NT2/D1 (cell line): ENCODE measurements around the gene ANAPC2.

ENCODE experiments used
- DNase-seq: peaks from one replicate; pipeline ENCODE4 v3.0.0-alpha.2; 2011; ENCODE audit warnings: low read depth, low spot score
- H3K27me3 ChIP-seq: 2 replicates; pipeline ENCODE4 v1.6.0; 2011; ENCODE audit warnings: mild to moderate bottlenecking; ENCODE audit not compliant: insufficient read length, insufficient read depth
- H3K36me3 ChIP-seq: 2 replicates; pipeline ENCODE4 v1.6.1; 2011; ENCODE audit warnings: mild to moderate bottlenecking, low read length, mixed read lengths; ENCODE audit not compliant: insufficient read depth, insufficient read length
- H3K4me1 ChIP-seq: 2 replicates; pipeline ENCODE4 v1.5.1; 2011; ENCODE audit not compliant: insufficient read depth, insufficient read length
- H3K4me3 ChIP-seq: 2 replicates; pipeline ENCODE4 v1.5.1; 2011; ENCODE audit warnings: low read depth; ENCODE audit not compliant: insufficient read length
- H3K9ac ChIP-seq: 2 replicates; pipeline ENCODE4 v1.6.0; 2011; ENCODE audit warnings: low read depth; ENCODE audit not compliant: insufficient read length
- H3K9me3 ChIP-seq: 2 replicates; pipeline ENCODE4 v1.5.1; 2011; ENCODE audit warnings: mild to moderate bottlenecking, low read length; ENCODE audit not compliant: insufficient read depth
- SUZ12 ChIP-seq: IDR thresholded peaks from 2 replicates; pipeline ENCODE4 v1.6.1; 2011; ENCODE audit not compliant: insufficient read length, insufficient read depth; ENCODE audit errors: extremely low read depth
- YY1 ChIP-seq: IDR thresholded peaks from 2 replicates; pipeline ENCODE4 v1.6.1; 2011; ENCODE audit not compliant: insufficient read length, insufficient read depth
- ZNF274 ChIP-seq: IDR thresholded peaks from 2 replicates; pipeline ENCODE4 v1.6.1; 2011; ENCODE audit warnings: mild to moderate bottlenecking, low read depth, low read length

Gene ANAPC2

DNA sequence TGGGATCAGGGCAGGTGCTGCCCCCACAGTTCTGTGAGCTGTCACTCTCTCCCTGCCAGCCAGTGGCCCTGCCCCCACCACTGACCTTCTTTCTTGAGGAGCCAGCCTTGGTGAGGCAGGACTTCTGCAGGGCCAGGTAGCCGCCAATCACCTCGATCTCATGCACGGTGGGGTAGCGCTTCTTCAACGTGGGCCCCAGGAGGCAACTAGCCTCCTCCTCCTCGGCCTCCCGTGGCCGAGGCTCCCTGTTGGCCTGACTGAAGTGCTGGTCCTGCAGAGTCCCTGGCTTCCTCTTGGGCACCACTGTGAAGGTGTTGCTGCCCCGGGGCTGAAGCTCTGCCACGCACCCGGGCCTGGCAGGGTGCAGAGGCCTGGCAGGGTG, 10.5 kb upstream of the ANAPC2 start:
- H3K4me1 ChIP-seq = peaks cover 31% of the 10 kb centered on the region
- H3K9me3 ChIP-seq = no peaks in the 10 kb centered on the region
- no peak for TF ChIP-seq SUZ12
- TF ChIP-seq ZNF274 = no peak
- no peak for TF ChIP-seq YY1
- H3K4me3 ChIP-seq = peak overlapping the region; percentile 37
- no peaks in the 10 kb centered on the region for H3K27me3 ChIP-seq
- DNase-seq = no peak
- peaks cover 33% of the 10 kb centered on the region for H3K36me3 ChIP-seq
- peak overlapping the region; percentile 77 for H3K9ac ChIP-seq

DNA sequence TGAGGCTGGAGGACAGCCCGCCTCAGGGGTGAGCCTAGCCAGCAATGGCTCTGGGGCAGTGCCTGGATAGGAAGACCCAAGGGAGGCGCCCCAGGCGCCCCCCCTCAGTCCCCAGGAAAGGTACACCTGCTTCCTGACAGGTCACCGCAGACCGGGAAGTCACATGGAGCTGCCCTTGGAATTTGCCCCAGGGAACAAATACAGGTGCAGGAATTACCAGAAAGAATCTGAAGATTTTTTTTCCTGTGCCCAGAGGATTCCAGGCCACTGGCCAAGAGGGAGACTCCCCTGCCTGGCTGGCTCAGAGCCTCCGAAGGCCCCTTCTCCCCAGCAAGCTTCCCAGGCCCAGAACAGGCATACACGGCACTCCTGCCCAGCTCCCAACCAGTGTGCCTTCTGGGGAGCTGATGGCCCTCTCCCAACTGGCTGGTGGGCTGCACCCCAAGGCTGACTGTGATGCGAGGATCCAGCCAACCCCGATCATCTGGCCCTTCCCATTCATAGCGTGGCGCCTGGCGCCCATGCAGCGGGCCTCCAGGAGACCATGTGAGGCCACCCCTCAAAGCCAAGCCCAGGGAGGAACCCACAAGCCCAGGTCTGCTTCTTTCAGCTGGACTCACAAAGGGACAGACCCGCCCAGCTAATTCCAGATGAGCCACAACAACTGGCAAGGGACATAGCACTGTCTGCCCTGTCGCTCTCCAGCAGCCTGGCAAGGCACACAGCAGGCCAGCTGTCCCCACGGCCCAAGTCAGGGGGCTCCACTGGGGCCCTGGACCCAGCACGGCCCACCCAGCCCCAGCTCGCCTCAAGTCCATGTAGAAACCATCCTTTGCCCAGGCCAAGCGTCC, 9.9 kb upstream of the ANAPC2 start:
- no peak for DNase-seq
- no peaks in the 10 kb centered on the region for H3K27me3 ChIP-seq
- no peaks in the 10 kb centered on the region for H3K9me3 ChIP-seq
- peaks cover 33% of the 10 kb centered on the region for H3K36me3 ChIP-seq
- TF ChIP-seq ZNF274 (no peak), SUZ12 (no peak), YY1 (no peak)
- H3K4me3 ChIP-seq = peak overlapping the region; percentile 37
- peak overlapping the region; percentile 77 for H3K9ac ChIP-seq
- H3K4me1 ChIP-seq = peaks cover 33% of the 10 kb centered on the region

DNA sequence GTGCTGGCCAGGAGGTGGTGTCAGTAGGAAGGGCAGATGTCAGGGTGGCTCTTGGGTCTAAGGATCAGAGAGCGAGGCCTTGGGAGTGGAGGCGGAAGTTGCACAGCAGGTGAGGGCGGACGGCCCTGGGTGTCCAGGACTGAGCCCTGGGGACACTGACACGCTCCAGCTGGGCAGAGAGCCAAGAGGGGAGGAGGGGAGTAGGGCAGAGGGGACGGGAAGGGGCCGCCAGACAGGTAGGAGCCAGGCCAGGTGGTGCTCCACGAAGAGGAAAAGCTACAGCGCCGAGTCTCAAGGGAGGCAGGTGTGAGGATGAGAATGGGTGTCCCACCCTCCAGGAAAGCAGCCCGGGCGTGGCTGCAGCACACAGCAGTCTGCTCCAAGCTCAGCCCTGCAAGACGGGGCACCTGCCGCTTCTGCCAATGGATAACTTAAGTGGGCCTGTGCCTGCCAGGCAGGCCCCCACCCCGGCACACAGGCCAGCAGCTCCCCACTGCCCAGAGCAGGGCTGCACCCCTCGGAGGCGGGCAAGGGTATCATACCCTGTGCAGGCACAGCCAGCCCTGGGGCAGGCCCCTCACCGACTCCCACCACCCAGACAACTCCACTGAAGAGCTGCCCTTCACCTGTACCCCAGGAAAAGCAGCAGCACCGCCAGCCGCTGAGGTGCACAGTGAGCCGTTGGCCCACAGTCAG, 7.3 kb upstream of the ANAPC2 start:
- TF ChIP-seq SUZ12 (no peak), ZNF274 (no peak), YY1 (no peak)
- Histone ChIP-seq H3K36me3 (peaks cover 56% of the 10 kb centered on the region), H3K9ac (peak overlapping the region; percentile 34)

DNA sequence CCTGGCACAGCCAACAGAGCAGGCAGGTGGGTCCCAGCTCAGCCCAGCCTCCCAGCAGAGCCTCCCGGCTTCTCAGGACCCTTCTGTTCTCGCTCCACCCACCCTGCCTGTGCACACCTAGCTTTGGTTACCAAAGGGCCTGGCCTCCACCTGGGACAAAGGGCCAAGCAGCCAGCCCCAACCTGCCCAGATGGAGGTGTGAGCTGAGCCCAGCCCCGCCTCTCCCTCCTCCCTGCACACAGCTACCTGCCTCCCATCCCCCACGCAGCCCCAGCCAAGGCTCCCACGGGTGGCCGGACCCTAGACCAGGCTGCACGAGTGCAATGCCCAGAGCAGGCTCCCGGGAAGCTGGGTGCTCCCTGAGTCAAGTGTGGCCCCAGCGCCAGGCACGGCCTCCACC, 6.5 kb upstream of the ANAPC2 start:
- no peak for DNase-seq
- H3K36me3 ChIP-seq = peaks cover 63% of the 10 kb centered on the region
- no peaks in the 10 kb centered on the region for H3K9me3 ChIP-seq
- peak overlapping the region; percentile 61 for H3K9ac ChIP-seq
- H3K4me3 ChIP-seq = no peak overlapping the region
- no peak for TF ChIP-seq YY1
- no peak for TF ChIP-seq ZNF274
- TF ChIP-seq SUZ12 = no peak
- H3K27me3 ChIP-seq = no peaks in the 10 kb centered on the region
- H3K4me1 ChIP-seq = peaks cover 37% of the 10 kb centered on the region

More for the DNA sequence above, 7.3 kb upstream of the ANAPC2 start:
- H3K4me1 ChIP-seq = peaks cover 36% of the 10 kb centered on the region
- no peaks in the 10 kb centered on the region for H3K27me3 ChIP-seq
- H3K9me3 ChIP-seq = no peaks in the 10 kb centered on the region
- H3K4me3 ChIP-seq = no peak overlapping the region
- DNase-seq = no peak

GRCh38 chr9:137194388-137194787, 6.0 kb upstream of the ANAPC2 start:
- H3K4me3 ChIP-seq = no peak overlapping the region
- H3K36me3 ChIP-seq = peaks cover 68% of the 10 kb centered on the region
- no peaks in the 10 kb centered on the region for H3K9me3 ChIP-seq
- no peaks in the 10 kb centered on the region for H3K27me3 ChIP-seq
- TF ChIP-seq YY1 (no peak), ZNF274 (no peak), SUZ12 (no peak)
- no peak for DNase-seq
- peak overlapping the region; percentile 61 for H3K9ac ChIP-seq
- peaks cover 41% of the 10 kb centered on the region for H3K4me1 ChIP-seq

DNA sequence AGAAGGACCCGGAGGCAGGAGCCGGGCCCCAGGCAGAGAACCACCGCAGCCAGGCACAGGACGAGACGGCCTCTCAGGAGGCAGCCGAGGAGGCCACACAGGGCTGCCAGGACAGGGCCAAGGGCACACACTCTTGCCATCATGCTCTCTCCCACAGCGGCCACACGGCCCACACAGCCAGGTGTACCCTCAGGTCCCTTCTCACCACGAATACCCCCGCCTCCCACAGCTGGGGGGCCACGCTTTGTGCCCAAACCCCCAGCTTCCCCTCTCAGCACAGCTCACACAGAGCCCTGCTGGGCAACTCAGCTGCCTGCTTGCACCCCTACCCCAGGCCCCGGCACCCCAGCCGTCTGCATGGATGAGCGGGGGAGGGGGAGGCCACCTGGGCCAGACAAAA, 5.4 kb upstream of the ANAPC2 start:
- peaks cover 37% of the 10 kb centered on the region for H3K4me1 ChIP-seq

GRCh38 chr9:137192859-137193258, 4.5 kb upstream of the ANAPC2 start:
- TF ChIP-seq YY1 = no peak
- no peak for TF ChIP-seq ZNF274
- TF ChIP-seq SUZ12 = no peak
- H3K9ac ChIP-seq = peak overlapping the region; percentile 42
- no peaks in the 10 kb centered on the region for H3K27me3 ChIP-seq
- H3K4me3 ChIP-seq = no peak overlapping the region
- DNase-seq = no peak
- H3K4me1 ChIP-seq = peaks cover 35% of the 10 kb centered on the region
- peaks cover 65% of the 10 kb centered on the region for H3K36me3 ChIP-seq
- no peaks in the 10 kb centered on the region for H3K9me3 ChIP-seq

More for the DNA sequence above, 5.4 kb upstream of the ANAPC2 start:
- peak overlapping the region; percentile 61 for H3K9ac ChIP-seq
- DNase-seq = no peak
- H3K9me3 ChIP-seq = no peaks in the 10 kb centered on the region
- H3K36me3 ChIP-seq = peaks cover 69% of the 10 kb centered on the region
- H3K27me3 ChIP-seq = no peaks in the 10 kb centered on the region
- TF ChIP-seq ZNF274 = no peak
- no peak for TF ChIP-seq SUZ12
- no peak for TF ChIP-seq YY1
- H3K4me3 ChIP-seq = no peak overlapping the region
